OCI-M2 (cell line): ENCODE results near the gene RGS7BP.

Experiments used
- DNase-seq: peaks from one replicate; lab custom pipeline; 2025; ENCODE audit not compliant: unreplicated experiment; lab: John Stamatoyannopoulos, UW

The RGS7BP gene

DNA sequence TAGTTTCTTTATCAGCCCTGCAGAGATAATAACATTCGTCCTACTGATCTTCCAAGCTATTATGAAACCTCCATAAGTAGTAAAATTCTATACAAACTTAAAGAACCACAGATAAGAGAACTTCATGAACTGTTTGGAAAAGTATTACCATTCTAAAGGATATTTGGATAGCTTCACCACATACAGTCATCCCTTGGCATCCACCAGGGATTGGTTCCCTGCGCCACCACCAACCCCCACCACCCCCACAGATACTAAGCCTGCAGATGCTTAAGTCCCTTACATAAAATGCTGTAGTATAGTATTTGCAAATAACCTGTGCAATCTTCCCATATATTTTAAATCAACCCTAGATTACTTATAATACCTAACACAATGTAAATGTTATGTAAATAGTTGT lies 123.1 kb downstream of the RGS7BP start:
- DNase-seq = no peak

- no peak for DNase-seq
Measured at GRCh38 chr5:64629841-64630240, 124.0 kb downstream of the RGS7BP start.

GRCh38 chr5:64632251-64632650 lies 126.4 kb downstream of the RGS7BP start:
- no peak for DNase-seq

DNA sequence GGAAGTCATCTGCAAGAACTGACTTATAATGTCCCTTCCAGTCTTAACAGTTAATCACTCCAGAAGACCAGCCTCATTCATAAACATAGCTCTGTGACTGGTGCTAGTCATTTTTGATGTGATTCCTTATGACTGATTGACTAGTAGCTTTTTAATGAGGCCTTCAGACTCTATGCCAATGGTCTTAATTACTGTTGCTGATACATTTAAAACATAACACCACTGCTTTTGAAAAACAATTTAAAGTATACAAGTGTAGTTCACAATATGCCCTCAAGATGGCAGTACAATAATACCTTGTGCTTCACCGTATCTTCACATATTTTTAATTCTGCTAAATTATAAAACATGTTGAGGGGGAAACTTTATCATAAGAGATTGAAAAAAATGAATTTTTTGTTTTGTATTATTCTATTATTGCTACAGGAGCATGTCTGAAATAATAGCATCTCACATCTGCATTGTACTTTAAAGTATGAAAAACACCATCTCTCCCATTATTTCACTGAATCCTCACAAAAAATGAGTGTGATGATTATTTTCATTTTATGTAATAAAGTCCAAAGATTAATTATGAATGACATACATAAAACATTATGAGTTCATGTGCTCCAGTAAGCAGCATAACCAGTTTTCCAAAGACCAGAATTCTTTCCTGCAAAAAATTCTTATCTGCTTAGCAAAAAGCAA lies 129.3 kb downstream of the RGS7BP start:
- no peak for DNase-seq

GRCh38 chr5:64637144-64637543 lies 131.3 kb downstream of the RGS7BP start:
- no peak for DNase-seq

DNA sequence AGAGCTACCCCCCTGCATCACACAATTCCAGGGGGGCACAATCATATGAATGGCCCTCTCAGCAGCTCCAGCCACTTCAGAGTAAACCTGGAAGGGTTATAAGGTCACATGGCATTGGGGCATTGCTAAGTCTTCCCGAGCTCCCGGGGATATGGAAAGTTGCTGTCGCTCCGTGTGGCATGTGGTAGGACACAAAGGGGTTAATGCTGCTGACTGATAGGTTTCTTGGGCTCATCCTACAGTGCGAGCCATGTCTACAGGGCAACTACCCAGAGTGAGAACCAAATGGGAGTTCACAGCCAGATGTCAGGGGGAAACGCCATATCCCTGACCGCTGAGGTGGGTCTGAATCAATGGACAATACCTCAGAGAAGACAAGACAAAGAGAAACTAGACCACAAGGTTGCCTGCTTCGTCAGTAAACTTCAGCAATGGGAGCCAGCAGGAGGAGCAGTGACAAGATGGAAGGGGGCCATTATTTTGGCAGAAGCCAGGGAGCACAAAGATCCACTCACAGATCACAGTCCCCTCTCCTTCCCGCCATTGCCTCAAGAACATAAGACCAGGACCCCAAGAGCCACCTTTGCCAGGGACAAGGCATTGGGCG lies 132.1 kb downstream of the RGS7BP start:
- no peak for DNase-seq

GRCh38 chr5:64644831-64645230 lies 139.0 kb downstream of the RGS7BP start:
- no peak for DNase-seq

DNA sequence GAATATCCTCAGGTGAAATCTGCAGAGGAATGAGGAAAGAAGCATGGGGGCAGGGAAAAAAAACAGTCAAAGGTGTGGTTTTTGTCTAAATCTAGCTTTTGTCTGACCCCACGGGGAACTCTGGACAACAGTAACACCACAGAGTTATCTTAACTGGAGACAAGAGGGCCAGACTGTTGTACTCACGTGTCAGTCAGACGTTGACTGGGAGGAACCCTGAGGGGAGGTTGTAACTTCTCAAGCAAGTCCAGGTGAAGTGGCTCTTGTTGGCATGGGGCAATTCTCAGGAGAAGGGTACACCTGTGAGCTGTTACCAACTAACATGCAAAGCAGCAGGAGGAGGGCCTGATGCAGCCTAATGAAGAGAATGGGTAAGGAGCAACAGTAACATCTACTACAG lies 140.4 kb downstream of the RGS7BP start:
- DNase-seq = no peak

GRCh38 chr5:64649512-64649911 lies 143.7 kb downstream of the RGS7BP start:
- no peak for DNase-seq

DNA sequence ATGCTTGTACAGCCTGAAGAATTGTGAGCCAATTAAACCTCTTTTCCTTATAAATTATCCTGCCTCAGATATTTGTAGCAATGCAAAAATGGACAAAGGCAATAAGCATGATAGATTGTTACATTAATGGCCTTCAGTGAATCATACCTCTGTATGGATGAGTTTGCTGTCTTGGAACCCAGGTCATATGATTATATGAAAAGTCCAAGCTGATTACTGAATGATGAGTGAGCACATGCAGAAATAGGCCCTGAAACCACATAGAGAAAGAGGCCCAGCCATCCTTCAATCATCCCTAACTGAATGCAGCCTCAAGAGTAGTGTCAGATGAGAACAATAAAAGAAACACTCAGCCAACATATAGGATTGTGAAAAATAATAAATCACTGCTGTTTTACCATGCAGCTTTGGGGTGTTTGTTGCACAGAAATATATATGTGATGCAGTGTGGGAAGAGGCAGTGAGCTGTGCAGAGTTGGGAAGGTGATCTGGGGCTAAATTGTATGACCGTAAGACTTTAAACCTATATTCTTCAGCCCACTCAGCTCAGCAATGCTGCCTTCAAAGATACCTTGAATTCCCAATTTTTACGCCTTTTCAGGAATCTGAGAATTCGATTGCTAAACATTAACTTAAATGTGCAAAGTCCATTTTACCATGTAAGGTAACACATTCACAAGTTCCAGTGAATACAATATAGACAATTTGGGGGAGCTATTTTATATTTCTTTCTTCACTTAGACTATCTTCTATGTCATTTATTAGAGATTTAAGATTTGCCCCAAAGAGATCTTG lies 148.1 kb downstream of the RGS7BP start:
- DNase-seq = no peak

GRCh38 chr5:64654561-64654938 lies 148.7 kb downstream of the RGS7BP start:
- DNase-seq = no peak

DNA sequence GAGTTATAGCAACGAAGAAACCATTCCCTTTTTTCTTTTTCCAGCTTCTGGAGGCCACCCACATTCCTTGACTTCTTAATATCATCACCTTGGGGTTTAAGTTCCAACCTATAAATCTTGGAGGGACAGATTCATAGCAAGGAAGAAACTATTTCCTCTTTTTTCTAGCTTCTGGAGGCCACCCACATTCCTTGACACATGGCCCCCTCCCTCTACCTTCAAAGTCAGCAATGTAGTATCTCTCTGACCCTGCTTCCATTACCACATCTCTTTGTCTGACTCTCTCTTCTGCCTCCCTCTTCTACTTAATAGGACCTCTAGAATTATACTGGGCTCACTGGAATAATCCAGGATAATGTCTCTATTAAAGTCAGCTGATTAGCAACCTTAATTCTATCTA lies 149.8 kb downstream of the RGS7BP start:
- no peak for DNase-seq

GRCh38 chr5:64659289-64659688 lies 153.5 kb downstream of the RGS7BP start:
- DNase-seq = no peak
